Colonic mucosa (tissue), 4 donors: Measurements from ENCODE around the gene TBCD. TPM values are rescaled to one million over a fixed set of nuclear protein-coding genes. Genes with fewer than 3 reads are reported as not detected.

Experiments
- DNase-seq: peaks from one replicate; pipeline ENCODE4 v3.0.0-alpha.2; 2020
- H3K27ac ChIP-seq: fragments of 200-600 bp; one replicate; pipeline ENCODE4 v1.8.0; 2021
- H3K27me3 ChIP-seq: fragments of 200-600 bp; one replicate; pipeline ENCODE4 v1.8.0; 2021
- H3K36me3 ChIP-seq: fragments of 200-600 bp; one replicate; pipeline ENCODE4 v1.8.0; 2021
- H3K4me1 ChIP-seq: fragments of 200-600 bp; one replicate; pipeline ENCODE4 v1.8.0; 2021; ENCODE audit warnings: mild to moderate bottlenecking
- H3K4me3 ChIP-seq: fragments of 200-600 bp; one replicate; pipeline ENCODE4 v1.8.0; 2021
- H3K9ac ChIP-seq, 2 donors: one replicate each; pipeline ENCODE4 v1.7.0; 2013; ENCODE audit warnings: control low read depth in 2 of 2, low read depth in 2 of 2, low read length in 2 of 2
- H3K9me3 ChIP-seq: fragments of 200-600 bp; one replicate; pipeline ENCODE4 v1.8.0; 2021
- intact Hi-C: fragments of 100-400 bp; cut with DNase I; formaldehyde crosslinking; loops from one replicate; pipeline ENCODE4 v1.14.1; 2022
- total RNA-seq, 2 donors: library from RNA; stranded (reverse); fragmentation: NEBNext Ultra II Directional in 1 of 2; extraction: Animal tissue kit (Norgen Biotek cat#: 25700) in 1 of 2; gene quantifications; one replicate each; pipeline ENCODE4 v1.2.1, GENCODE V29; 2021
- TF ChIP-seq, protein P1 (sequence below): fragments of 200-600 bp; IDR thresholded peaks from one replicate; pipeline ENCODE4 v1.8.0; 2022; ENCODE audit warnings: antibody characterized with exemption, mild to moderate bottlenecking
- donor health status: healthy.
- donor health status: DM: no; HTN: no; CAD: no.
- donor health status: DM: no; HTN: no; CAD: no.

Gene TBCD
- total RNA-seq, 2 donors from 2014 or later, result 49.2 to 101 TPM

DNA sequence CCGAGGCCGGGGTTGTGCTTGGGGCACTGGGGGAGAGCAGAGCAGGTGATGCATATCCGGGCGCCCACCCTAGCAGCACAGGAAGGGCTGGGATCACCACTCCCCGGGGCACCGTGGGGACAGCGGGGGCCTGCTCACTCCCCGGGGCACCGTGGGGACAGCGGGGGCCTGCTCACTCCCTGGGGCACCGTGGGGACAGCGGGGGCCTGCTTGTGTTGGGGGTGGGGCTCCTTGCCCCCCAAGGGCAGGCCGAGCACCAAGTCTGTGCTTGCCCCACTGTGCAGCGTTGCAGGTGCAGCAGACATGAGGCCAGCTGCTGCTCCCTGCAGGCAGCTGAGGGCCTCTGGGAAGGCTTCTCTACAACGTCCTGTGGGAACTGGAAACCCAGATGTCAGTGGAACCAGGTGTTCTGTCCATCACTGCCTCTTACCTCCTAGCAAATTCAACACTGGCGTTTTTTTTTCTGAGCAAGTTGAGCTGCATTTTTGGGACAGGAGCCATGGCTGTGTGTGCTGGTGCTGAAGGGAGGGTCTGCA is 112.9 kb downstream of the TBCD start:
- Histone ChIP-seq H3K27ac (peak overlapping the region; percentile 47), H3K4me1 (no peaks in the 10 kb centered on the region), H3K9me3 (no peaks in the 10 kb centered on the region), H3K27me3 (no peaks in the 10 kb centered on the region), H3K9ac (peak overlapping the region in 1 of 2 donors; percentile 41), H3K36me3 (no peaks in the 10 kb centered on the region), H3K4me3 (no peak overlapping the region)
- intact Hi-C loops, result no loop called here
- DNase-seq, result no peak
- TF ChIP-seq, protein P1, sequence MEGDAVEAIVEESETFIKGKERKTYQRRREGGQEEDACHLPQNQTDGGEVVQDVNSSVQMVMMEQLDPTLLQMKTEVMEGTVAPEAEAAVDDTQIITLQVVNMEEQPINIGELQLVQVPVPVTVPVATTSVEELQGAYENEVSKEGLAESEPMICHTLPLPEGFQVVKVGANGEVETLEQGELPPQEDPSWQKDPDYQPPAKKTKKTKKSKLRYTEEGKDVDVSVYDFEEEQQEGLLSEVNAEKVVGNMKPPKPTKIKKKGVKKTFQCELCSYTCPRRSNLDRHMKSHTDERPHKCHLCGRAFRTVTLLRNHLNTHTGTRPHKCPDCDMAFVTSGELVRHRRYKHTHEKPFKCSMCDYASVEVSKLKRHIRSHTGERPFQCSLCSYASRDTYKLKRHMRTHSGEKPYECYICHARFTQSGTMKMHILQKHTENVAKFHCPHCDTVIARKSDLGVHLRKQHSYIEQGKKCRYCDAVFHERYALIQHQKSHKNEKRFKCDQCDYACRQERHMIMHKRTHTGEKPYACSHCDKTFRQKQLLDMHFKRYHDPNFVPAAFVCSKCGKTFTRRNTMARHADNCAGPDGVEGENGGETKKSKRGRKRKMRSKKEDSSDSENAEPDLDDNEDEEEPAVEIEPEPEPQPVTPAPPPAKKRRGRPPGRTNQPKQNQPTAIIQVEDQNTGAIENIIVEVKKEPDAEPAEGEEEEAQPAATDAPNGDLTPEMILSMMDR, result no peak

DNA sequence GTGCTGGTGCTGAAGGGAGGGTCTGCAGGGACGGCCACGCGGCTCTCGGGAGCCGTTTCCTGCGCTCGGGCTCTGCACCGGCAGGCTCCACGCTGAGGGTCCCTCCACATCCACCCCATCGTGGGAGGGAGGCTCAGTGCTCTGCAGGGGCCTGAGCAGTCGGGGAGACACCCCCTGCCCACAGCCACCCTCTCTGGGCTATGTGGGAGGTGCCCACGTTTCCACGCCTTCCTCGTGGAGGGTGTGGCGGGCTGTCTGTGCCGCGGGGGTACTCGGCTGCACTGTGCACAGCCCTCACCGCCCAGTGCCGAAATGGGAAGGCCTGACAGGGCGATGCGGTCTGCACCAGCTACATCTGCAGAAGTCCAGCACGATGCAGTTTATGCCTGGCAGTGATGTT is 113.4 kb downstream of the TBCD start:
- intact Hi-C loops, result no loop called here
- no peak for DNase-seq
- Histone ChIP-seq H3K27ac (no peak overlapping the region), H3K9me3 (no peaks in the 10 kb centered on the region), H3K27me3 (no peaks in the 10 kb centered on the region), H3K36me3 (no peaks in the 10 kb centered on the region), H3K9ac (no peak overlapping the region), H3K4me3 (no peak overlapping the region), H3K4me1 (no peaks in the 10 kb centered on the region)
- TF ChIP-seq, protein P1, result no peak

DNA sequence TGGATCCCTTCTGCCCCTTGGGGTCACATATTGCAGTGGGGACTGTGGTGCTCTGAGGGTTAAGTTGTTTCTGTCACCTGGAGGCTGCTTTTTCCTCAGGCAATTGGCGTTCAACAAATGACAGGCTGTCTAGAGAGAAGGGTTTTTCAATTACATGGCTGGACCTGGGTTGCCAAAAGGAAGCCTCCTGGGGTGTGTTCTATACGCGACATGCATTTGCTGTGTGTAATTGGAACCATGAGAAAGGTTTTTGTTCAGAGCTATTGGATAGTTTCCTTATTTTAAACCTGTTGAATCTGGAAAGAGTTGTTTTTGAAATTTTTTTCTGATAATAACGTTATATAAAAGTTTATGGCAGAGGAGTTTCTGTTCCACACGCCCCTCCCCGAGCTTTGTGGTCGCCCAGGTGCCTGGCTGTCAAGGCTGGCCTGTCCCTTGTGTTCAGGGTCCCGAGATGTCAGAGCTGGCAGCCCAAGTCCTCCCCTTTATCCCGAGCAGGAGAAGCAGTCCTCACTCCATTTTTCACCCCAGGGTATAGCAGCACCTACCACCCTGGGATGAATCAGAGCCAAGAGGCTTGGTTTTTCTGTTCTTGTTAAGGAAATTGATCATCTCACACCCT is 114.0 kb downstream of the TBCD start:
- intact Hi-C loops, result no loop called here
- H3K9ac ChIP-seq, result no peak overlapping the region

GRCh38 chr17:82866590-82867191 is 114.8 kb downstream of the TBCD start:
- no peak for DNase-seq
- H3K9ac ChIP-seq, result peak overlapping the region in 1 of 2 donors; percentile 30
- H3K4me1 ChIP-seq, result no peaks in the 10 kb centered on the region
- intact Hi-C loops, result no loop called here
- TF ChIP-seq, protein P1, result no peak
- no peak overlapping the region for H3K4me3 ChIP-seq
- no peaks in the 10 kb centered on the region for H3K36me3 ChIP-seq
- no peak overlapping the region for H3K27ac ChIP-seq
- no peaks in the 10 kb centered on the region for H3K9me3 ChIP-seq
- no peaks in the 10 kb centered on the region for H3K27me3 ChIP-seq

More for the DNA sequence above, 114.0 kb downstream of the TBCD start:
- Histone ChIP-seq H3K27ac (no peak overlapping the region), H3K27me3 (no peaks in the 10 kb centered on the region), H3K4me1 (no peaks in the 10 kb centered on the region), H3K9me3 (no peaks in the 10 kb centered on the region), H3K4me3 (no peak overlapping the region), H3K36me3 (no peaks in the 10 kb centered on the region)
- DNase-seq, result no peak
- TF ChIP-seq, protein P1, result no peak

DNA sequence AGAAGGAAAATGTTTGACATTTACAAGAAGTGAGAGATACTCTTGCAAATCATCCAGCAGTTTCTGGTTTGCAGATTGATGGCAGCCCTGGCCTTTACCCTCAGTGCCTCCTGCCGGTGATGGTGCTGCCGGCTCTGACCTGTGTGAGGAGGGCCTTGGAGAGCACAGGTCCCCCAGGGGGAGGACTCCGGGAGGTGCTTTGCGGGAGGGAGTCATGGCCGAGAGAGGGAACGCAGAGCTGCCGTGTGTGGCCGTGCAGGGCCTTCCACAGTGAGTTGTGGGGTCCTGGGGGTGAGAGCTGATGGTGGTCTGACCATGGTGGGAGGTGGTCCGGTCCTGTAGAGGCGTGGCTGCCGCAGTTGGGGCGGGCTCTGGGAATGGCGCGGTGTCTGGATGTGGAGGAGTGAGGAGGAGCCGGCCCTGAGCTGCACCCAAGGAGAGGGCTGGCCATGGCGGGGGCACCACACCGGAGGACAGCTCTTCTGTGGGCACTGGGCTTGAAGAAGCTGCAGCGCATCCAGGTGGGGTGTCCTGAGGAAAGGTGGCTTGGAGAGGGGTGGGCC is 116.0 kb downstream of the TBCD start:
- intact Hi-C loops, result no loop called here
- H3K9me3 ChIP-seq, result no peaks in the 10 kb centered on the region
- no peaks in the 10 kb centered on the region for H3K4me1 ChIP-seq
- no peak overlapping the region for H3K27ac ChIP-seq
- H3K4me3 ChIP-seq, result no peak overlapping the region
- no peaks in the 10 kb centered on the region for H3K27me3 ChIP-seq
- H3K9ac ChIP-seq, result no peak overlapping the region
- TF ChIP-seq, protein P1, result no peak
- DNase-seq, result no peak
- no peaks in the 10 kb centered on the region for H3K36me3 ChIP-seq
